Loucy (cell line): ENCODE data around the gene ATG2A.

Source experiments
- H2AFZ ChIP-seq: fragments of 200-600 bp; sonication (generic); 2 replicates; pipeline ENCODE4 v1.6.0; 2016; ENCODE audit warnings: antibody characterized with exemption, mild to moderate bottlenecking, low read length, moderate library complexity
- H3F3A ChIP-seq: fragments of 200-600 bp; 2 replicates; pipeline ENCODE4 v1.6.0; 2016; ENCODE audit warnings: antibody characterized with exemption, low read depth, mild to moderate bottlenecking
- H3K27me3 ChIP-seq: fragments of 200-600 bp; sonication (generic); 2 replicates; pipeline ENCODE4 v1.6.1; 2014; ENCODE audit warnings: low read length, mild to moderate bottlenecking; ENCODE audit not compliant: insufficient read depth, poor library complexity, severe bottlenecking
- H3K36me3 ChIP-seq: fragments of 200-600 bp; sonication (generic); 2 replicates; pipeline ENCODE4 v1.6.1; 2016; ENCODE audit warnings: low read length; ENCODE audit not compliant: insufficient read depth
- H3K4me1 ChIP-seq: fragments of 200-600 bp; sonication (generic); 2 replicates; pipeline ENCODE4 v1.5.1; 2014; ENCODE audit warnings: low read length, mild to moderate bottlenecking; ENCODE audit not compliant: insufficient read depth, poor library complexity, severe bottlenecking
- H3K4me2 ChIP-seq: fragments of 200-600 bp; sonication (generic); 2 replicates; pipeline ENCODE4 v1.6.0; 2014; ENCODE audit warnings: antibody characterized with exemption, low read length, low read depth, mild to moderate bottlenecking; ENCODE audit not compliant: poor library complexity, severe bottlenecking
- H3K4me3 ChIP-seq: fragments of 200-600 bp; sonication (generic); 2 replicates; pipeline ENCODE4 v1.5.1; 2014; ENCODE audit warnings: low read length, mild to moderate bottlenecking, mixed read lengths; ENCODE audit not compliant: poor library complexity, severe bottlenecking
- H3K79me2 ChIP-seq: fragments of 200-600 bp; sonication (generic); 2 replicates; pipeline ENCODE4 v1.6.1; 2014; ENCODE audit warnings: low read length; ENCODE audit not compliant: insufficient read depth
- H3K9ac ChIP-seq: fragments of 200-600 bp; sonication (generic); 2 replicates; pipeline ENCODE4 v1.6.0; 2014; ENCODE audit warnings: mild to moderate bottlenecking, low read depth, low read length, moderate library complexity; ENCODE audit not compliant: poor library complexity, severe bottlenecking
- H3K9me2 ChIP-seq: fragments of 200-600 bp; sonication (generic); replicated peaks from 2 replicates; pipeline ENCODE4 v1.6.1; 2016; ENCODE audit warnings: low read depth, low read length, mixed read lengths
- H3K9me3 ChIP-seq: fragments of 200-600 bp; sonication (generic); 2 replicates; pipeline ENCODE4 v1.6.1; 2014; ENCODE audit warnings: mild to moderate bottlenecking, antibody characterized with exemption, low read length, low read depth; ENCODE audit not compliant: insufficient read depth
- H4K20me1 ChIP-seq: fragments of 200-600 bp; sonication (generic); 2 replicates; pipeline ENCODE4 v1.6.0; 2014; ENCODE audit warnings: antibody characterized with exemption, low read length, mild to moderate bottlenecking; ENCODE audit not compliant: insufficient read depth, poor library complexity, severe bottlenecking
- EZH2phosphoT487 ChIP-seq: fragments of 200-600 bp; IDR thresholded peaks from 2 replicates; pipeline ENCODE4 v1.6.1; 2018; ENCODE audit warnings: antibody characterized with exemption, mild to moderate bottlenecking, moderate library complexity, borderline replicate concordance
- TF ChIP-seq, protein P1 (sequence below): fragments of 200-600 bp; sonication (generic); conservative IDR thresholded peaks from 2 replicates; pipeline ENCODE4 v1.5.1; 2014; ENCODE audit warnings: mild to moderate bottlenecking, antibody characterized with exemption, low read length

ATG2A gene

DNA sequence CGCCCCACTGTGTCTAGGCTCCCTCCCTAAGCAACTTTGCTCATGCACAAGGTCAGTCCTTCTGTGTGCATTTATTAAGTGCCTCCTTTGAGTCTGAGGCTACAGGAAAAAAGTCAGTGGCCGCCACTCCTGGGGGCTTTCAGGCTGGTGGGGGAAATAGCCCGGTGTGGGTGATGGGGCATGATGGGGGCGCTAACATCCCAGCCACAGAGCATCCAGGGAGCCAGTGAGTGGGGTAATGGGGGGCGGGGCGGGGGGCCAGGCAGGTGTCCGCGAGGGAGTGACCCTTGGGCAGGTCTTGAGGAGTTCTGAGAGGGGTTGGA, 28.6 kb downstream of the ATG2A start:
- peak overlapping the region; percentile 41 for H3K9ac ChIP-seq
- peak overlapping the region; percentile 78 for H2AFZ ChIP-seq
- no peaks in the 10 kb centered on the region for H3F3A ChIP-seq
- H3K4me2 ChIP-seq: peak overlapping the region; percentile 68
- TF ChIP-seq, protein P1, sequence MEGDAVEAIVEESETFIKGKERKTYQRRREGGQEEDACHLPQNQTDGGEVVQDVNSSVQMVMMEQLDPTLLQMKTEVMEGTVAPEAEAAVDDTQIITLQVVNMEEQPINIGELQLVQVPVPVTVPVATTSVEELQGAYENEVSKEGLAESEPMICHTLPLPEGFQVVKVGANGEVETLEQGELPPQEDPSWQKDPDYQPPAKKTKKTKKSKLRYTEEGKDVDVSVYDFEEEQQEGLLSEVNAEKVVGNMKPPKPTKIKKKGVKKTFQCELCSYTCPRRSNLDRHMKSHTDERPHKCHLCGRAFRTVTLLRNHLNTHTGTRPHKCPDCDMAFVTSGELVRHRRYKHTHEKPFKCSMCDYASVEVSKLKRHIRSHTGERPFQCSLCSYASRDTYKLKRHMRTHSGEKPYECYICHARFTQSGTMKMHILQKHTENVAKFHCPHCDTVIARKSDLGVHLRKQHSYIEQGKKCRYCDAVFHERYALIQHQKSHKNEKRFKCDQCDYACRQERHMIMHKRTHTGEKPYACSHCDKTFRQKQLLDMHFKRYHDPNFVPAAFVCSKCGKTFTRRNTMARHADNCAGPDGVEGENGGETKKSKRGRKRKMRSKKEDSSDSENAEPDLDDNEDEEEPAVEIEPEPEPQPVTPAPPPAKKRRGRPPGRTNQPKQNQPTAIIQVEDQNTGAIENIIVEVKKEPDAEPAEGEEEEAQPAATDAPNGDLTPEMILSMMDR: no peak
- TF ChIP-seq EZH2phosphoT487: no peak
- H3K9me3 ChIP-seq: no peaks in the 10 kb centered on the region
- peak overlapping the region; percentile 64 for H3K4me3 ChIP-seq
- H3K36me3 ChIP-seq: no peaks in the 10 kb centered on the region
- peaks cover 11% of the 10 kb centered on the region for H3K4me1 ChIP-seq
- H4K20me1 ChIP-seq: no peaks in the 10 kb centered on the region
- no peaks in the 10 kb centered on the region for H3K79me2 ChIP-seq
- no peaks in the 10 kb centered on the region for H3K9me2 ChIP-seq
- H3K27me3 ChIP-seq: no peaks in the 10 kb centered on the region

DNA sequence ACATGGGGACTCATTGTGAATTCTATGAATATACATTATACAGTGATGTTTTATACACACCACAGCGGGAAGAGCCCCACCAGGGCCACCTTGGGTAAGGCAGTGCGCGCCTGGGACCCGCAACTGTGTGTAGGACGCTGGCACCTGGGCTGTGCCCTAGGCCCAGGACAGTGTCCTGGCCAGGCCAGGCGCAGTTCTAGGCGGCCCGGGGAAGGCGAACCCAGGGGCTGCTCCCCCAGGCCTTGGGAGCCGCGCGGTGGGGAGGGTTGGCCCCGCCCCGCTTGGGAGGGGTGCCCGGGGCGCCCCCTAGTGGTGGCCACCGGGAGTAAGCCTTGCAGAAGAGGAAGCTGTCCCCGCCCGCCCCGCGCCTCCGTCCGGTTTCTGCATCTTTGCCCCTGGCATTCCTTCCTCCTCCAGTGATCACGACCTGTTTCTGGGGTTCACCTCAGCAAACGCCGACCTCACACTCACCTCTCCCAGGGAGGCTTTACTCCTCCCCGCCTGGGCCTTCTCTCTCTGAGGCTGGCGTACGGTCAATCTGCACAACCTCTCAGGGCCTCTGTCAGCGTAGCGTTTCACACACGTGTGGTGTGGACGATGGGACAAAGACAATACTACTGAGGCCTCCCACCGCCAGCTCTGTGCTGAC, 29.1 kb downstream of the ATG2A start:
- peak overlapping the region; percentile 68 for H3K4me2 ChIP-seq
- H3K27me3 ChIP-seq: no peaks in the 10 kb centered on the region
- no peaks in the 10 kb centered on the region for H3K36me3 ChIP-seq
- H4K20me1 ChIP-seq: no peaks in the 10 kb centered on the region
- H3K4me3 ChIP-seq: peak overlapping the region; percentile 64
- H3K9me3 ChIP-seq: no peaks in the 10 kb centered on the region
- H3K9me2 ChIP-seq: no peaks in the 10 kb centered on the region
- no peak for TF ChIP-seq EZH2phosphoT487
- TF ChIP-seq, protein P1: peak; percentile 76
- peak overlapping the region; percentile 41 for H3K9ac ChIP-seq
- H2AFZ ChIP-seq: peak overlapping the region; percentile 78
- peaks cover 11% of the 10 kb centered on the region for H3K4me1 ChIP-seq
- H3F3A ChIP-seq: no peaks in the 10 kb centered on the region
- no peaks in the 10 kb centered on the region for H3K79me2 ChIP-seq

- Histone ChIP-seq H3F3A (no peaks in the 10 kb centered on the region), H3K9me2 (no peaks in the 10 kb centered on the region), H3K79me2 (no peaks in the 10 kb centered on the region), H3K27me3 (no peaks in the 10 kb centered on the region), H2AFZ (peak overlapping the region; percentile 78), H4K20me1 (no peaks in the 10 kb centered on the region), H3K4me2 (peak overlapping the region; percentile 68), H3K36me3 (no peaks in the 10 kb centered on the region), H3K4me3 (peak overlapping the region; percentile 64), H3K9ac (peak overlapping the region; percentile 29), H3K9me3 (no peaks in the 10 kb centered on the region), H3K4me1 (peaks cover 11% of the 10 kb centered on the region)
- TF ChIP-seq EZH2phosphoT487: no peak
- TF ChIP-seq, protein P1: no peak
Observed at GRCh38 chr11:64887234-64887756, 29.7 kb downstream of the ATG2A start.
